Effector CD8-positive, alpha-beta T cell (primary cell): ENCODE data around the gene KANSL1L.

Source experiments
- DNase-seq: peaks from one replicate; lab custom pipeline; 2025; lab: John Stamatoyannopoulos, UW

Gene KANSL1L

DNA sequence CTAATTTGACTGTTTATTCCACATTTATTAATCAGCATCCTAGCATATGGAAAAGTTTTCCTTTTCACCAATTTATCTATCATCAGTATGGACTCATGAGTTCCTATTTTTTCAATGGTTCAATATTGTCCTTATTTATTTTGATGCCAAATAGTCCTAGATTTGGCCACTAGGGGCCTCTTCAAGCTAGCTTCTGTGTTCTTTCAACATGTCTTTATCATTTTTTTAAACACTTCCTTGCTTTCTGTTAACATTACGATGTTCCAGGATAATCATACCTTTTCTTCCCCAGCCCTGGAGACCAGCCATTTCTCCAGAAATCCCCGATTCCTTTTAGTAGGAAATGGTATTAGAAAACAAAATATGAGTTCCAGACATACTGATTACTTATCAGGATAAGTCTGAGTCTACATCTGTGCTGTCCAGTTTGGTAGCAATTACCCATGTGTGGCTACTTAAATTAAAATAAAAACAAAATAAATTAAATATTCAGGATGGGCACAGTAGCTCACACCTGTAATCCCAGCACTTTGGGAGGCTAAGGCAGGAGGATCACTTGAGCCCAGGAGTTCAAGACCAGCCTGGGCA, 98.2 kb downstream of the KANSL1L start:
- DNase-seq: no peak

- no peak for DNase-seq
Measured at GRCh38 chr2:210072493-210072892, 98.7 kb downstream of the KANSL1L start.

DNA sequence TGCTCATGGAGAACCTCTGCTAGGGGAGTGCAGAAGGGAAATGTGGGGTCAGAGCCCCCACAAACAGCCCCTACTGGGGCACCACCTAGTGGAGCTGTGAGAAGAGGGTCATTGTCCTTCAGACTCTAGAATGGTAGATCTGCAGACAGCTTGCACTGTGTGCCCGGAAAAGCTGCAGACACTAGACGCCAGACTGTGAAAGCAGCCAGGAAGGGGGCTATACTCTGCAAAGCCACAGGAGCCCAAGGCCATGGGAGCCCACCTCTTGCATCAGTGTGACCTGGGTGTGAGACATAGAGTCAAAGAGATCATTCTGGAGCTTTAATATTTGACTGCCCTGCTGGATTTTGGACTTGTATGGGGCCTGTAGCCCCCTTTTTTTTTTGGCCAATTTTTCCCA, 107.9 kb downstream of the KANSL1L start:
- DNase-seq: no peak

DNA sequence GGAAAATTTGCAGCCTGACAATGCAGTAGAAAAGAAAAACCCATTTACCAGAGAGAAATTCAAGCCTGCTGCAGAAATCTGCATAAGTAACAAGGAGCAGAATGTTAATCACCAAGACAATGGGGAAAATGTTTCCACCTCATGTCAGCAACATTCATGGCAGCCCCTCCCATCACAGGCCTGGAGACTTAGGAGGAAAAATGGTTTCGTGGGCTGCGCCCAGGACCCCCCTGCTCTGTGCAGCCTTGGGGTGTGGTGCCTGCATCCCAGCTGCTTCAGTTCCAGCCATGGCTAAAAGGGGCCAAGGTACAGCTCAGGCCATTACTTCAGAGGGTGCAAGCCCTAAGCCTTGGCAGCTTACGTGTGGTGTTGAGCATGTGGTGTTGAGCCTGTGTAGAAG, 115.4 kb downstream of the KANSL1L start:
- no peak for DNase-seq

DNA sequence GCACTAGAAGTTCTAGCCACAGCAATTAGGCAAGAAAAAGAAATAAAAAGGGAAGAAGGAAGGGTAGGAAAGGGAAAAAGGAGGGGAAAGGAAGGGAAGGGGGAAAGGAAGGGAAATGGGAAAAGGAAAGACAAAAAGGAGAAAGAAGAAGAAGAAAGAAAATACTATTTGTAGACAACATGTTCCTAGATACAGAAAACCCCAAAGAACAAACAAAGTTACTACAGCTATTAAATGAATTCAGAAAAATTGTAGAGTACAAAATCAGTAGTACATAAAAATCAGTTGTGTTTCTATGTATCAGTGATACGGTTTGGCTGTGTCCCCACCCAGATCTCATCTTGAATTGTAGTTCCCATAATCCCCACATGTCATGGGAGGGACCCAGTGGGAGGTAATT, 116.5 kb downstream of the KANSL1L start:
- DNase-seq: no peak

- no peak for DNase-seq
Measured at GRCh38 chr2:210050885-210051284, 120.3 kb downstream of the KANSL1L start.

GRCh38 chr2:210049831-210050230, 121.4 kb downstream of the KANSL1L start:
- no peak for DNase-seq

GRCh38 chr2:210046851-210047500, 124.2 kb downstream of the KANSL1L start:
- DNase-seq: no peak

DNA sequence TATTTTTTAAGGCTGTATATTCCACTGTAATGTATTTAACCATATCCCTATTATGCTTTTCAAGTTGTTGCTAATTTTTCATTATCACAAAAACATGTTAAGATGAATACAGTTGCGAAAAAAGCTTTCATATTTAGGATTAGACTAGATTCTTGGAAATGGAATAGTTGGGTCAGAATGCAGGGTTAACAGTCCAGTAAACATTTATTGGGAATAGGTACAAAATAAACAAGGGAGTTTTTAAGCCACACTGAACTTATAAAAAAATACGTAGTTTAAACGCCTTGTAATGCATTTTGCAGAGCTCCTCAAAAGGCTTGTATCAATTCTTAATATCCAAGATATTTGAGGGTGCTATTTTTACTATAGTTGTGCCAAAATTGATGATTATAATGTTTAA, 133.1 kb downstream of the KANSL1L start:
- DNase-seq: no peak

DNA sequence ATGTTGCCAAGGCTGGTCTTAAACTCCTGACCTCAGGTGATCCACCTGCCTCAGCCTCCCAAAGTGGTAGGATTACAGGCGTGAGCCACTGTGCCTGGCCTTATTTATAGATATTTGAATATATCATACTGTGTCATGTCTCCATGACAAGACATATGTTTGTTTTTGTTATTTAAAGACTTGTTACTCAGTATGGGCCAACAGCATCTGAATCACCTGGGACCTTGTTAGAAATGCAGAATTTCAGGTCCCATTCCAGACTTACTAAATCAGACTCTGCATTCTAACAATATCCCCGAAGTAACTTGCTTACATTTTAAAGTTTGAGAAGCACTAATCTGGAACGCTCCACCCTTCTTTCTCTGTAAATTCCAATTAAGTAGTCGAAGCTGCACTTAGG, 135.5 kb downstream of the KANSL1L start:
- DNase-seq: no peak

GRCh38 chr2:210034087-210034683, 137.0 kb downstream of the KANSL1L start:
- no peak for DNase-seq

- DNase-seq: no peak
Measured at GRCh38 chr2:210028178-210028577, 143.0 kb downstream of the KANSL1L start.

- no peak for DNase-seq
Measured at GRCh38 chr2:210027608-210028007, 143.6 kb downstream of the KANSL1L start.

GRCh38 chr2:210022824-210023223, 148.4 kb downstream of the KANSL1L start:
- DNase-seq: no peak

DNA sequence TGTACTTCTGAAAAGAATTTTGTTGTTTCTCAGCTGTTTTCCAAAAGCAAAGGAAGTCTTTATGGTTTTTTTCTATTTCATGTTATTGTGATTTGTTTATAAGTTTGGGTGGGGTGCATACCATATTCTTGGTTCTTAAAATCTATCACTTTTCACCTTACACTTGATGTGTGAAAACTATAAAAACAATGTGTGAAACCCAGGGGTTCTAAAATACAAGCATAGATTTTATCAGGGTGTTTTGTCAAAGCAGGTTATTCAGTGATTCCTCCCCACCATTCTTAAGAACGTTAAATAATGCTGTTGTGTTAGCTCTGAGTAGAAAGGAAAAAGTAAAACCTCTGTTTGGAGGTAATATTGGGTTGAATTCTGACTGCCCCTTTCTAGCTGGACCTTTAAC, 151.1 kb downstream of the KANSL1L start:
- DNase-seq: no peak

GRCh38 chr2:210009896-210010295, 161.3 kb downstream of the KANSL1L start:
- DNase-seq: no peak

- no peak for DNase-seq
Measured at GRCh38 chr2:210009126-210009525, 162.1 kb downstream of the KANSL1L start.

- DNase-seq: no peak
Measured at GRCh38 chr2:210007895-210008294, 163.3 kb downstream of the KANSL1L start.

DNA sequence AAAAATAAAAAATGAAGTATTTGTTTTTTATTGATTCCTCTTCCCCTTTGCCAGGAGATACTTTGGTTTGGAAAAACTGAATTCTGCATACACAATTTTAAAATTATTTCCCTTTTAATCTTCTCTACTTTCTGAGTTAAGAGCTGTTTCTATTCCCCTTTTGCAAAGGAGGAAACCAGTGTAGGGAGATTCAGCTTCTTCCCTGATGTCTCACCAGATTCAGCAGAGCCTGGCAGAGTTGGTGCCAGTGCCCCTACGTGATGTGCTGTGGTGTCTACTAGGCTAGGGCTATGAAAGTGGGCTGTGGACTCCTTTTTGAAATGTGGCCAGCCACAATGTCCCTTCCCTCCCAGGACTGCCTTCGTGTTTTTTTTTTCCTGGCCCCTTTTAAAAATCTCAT, 166.3 kb downstream of the KANSL1L start:
- DNase-seq: no peak

- DNase-seq: no peak
Measured at GRCh38 chr2:210003359-210003758, 167.8 kb downstream of the KANSL1L start.

DNA sequence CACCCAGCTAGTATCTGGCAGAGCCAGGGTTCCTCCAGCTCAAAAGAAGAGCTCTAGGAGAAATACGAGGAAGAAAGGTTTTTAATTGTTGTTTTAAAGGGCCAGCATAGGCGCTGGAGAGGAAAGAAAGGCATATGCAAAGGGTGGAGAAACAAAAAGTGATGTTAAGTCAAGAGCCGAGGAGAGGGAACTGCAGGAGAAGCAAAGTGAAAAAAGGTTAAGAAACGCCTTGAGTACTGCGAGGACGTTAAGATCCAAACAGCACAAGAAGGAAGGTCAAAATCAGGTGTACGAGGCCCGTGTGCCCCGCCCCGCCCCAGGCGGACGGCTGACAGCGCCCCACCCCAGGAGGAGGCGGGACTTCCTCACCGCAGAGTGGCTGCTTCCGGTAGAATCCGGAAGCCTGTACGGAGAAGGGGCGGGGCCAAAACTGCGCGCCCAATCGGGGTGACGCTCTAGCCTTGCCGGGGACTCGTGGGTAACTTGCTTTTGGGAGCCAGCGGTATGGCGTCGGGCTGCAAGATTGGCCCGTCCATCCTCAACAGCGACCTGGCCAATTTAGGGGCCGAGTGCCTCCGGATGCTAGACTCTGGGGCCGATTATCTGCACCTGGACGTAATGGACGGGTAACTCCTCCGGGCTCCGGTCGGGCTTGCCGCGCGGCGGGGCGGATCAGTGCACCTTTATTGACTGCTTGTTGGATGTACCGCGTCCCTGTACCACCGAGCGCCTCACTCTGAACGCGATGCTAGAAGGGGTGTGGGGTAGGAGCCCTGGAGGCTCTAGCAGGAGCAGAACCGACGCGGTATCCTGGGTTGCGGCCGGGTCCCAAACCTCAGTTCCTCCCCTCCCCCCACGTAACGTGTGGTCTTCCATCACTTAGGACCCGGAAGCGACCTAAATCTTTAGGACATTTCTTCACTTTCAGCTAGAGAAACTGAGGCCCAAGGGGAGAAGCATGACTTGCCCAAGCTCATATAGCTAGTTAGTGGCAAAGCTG, 168.8 kb downstream of the KANSL1L start, which contains the start of gene RPE:
RPE (plus strand) TSS at position 481 of the 1,000 bp plus-strand sequence; CDS start at position 505, 24 bp downstream.
- peak; percentile 94 for DNase-seq
